Hematopoietic multipotent progenitor cell treated with erythropoietin and hydrocortisone succinate and interleukin-3 and kit ligand, for 17 days (in vitro differentiated cells): ENCODE data around the gene CARD11.
"Not testable (repeated sequence)": the region's sequence is repeated elsewhere in the genome, so short reads cannot be mapped to it uniquely, and the experiment has no call there.

Experiments
- DNase-seq: peaks from one replicate; pipeline ENCODE4 v3.0.0-alpha.2; 2015; ENCODE audit warnings: low spot score

The CARD11 gene

DNA sequence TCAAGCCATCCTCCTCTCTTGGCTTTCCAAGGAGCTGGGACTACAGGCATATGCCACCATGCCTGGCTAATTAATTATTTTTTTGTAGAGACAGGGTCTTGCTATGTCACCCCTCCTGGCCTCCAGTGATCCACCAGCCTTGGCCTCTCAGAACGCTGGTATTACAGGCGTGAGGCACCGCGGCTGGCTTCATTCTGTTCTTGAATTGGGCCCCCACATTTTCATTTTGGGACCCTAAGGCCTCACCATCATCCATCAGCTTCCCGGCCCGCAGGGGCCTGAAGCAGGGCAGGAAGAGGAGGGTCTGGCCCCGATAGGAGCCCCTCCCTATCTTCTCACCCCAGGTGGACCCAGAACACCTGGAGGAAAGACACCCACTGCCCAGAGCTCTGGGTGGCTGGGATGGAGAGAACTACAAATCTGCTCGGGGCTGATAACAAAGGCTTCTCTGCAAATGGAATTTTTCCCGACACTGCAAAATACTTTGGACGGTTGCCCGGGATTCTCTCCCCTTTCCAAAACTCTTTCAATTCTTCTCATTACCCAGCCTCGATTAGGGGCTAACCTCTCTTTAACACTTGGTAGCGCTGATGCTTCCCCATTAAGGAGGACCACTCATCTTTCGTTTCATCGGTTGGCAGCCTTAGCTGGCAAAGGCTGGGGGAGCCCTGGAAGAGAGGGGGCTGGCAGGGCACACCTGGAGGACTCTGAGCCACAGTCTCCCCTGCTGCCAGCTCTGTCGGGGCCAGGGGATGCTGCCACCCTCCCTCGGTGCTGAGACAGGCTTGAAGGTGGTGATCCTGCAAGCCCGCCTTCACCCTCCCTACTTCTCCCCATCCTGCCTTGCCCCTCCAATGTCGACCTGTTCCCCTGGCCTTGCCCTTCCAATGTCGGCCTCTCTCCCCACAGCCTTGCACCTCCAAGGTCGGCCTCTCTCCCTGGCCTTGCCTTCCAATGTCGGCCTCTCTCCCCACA is 118.5 kb downstream of the CARD11 start:
- DNase-seq, result no peak

DNA sequence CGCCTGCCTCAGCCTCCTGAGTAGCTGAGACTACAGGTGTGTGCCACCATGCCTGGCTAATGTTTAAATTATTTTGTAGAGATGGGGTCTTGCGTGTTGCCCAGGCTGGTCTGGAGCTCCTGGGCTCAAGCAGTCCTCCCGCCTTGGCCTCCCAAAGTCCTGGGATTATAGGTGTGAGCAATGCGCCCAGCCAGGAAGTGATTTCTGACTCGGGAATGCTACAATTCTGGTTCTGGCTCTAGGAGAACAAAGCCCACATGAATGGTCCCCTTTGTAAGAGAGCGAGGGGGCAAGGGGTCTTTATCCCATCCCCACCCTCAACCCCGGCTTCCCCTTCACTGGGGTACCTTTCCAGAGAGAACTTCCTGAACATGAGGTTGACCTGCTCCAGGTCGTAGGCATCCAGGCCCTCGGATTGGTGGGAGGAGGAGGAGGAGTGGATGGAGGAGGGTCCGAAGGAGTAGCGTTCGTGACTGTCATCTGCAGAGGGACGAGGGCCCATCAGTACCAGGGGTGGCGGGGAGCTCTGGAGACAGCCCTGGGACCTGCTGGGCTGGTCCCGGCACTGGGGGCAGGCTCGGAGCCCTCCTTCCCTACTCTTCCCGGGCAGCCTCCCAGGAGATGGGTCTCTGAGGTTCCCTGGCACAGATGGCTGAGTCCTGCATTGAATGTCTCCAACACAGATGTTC is 119.6 kb downstream of the CARD11 start:
- no peak for DNase-seq

DNA sequence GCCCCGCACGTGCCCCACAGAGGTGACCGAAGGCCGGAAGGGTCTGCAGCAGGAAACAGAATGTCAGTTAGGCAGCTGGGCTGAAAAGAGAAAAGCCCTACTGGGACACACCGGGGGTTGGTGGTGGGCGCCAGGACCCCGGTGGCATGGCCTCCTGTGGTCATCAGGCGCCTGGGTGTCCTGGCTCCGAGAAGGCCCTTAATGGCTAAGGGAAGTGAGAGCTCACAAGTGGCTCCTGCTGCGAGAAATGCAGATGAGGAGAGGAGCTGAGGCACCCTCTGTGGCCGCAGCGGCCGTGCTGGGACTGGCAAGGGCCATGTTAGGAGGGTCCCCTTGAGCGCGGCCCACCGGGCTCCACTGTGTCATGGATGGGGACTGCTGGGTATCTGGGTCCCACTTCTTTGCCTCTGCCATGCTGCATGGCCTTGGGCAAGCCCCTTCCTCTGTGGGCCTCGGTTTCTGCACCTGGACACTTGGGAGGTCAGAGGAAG is 120.3 kb downstream of the CARD11 start:
- DNase-seq, result no peak

DNA sequence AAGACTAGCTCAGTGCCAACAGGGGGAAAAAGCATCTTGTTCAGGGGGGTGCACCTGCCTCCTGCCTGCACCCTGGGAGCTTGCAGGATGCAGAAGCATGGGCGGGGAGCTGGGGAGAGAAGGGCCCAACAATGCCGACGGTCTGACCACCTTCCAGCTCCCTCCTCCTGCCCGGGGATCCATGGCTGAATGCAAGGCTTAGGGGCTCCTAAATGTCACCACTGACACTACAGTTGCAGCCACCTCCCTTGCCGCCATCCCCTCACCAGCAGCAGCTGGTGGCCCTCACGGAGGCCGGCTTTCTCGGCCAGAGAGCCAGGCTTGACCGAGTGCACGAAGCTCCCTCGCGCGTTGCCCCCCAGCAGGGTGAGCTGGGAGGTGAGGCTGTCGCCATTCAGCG is 120.8 kb downstream of the CARD11 start:
- DNase-seq, result no peak

DNA sequence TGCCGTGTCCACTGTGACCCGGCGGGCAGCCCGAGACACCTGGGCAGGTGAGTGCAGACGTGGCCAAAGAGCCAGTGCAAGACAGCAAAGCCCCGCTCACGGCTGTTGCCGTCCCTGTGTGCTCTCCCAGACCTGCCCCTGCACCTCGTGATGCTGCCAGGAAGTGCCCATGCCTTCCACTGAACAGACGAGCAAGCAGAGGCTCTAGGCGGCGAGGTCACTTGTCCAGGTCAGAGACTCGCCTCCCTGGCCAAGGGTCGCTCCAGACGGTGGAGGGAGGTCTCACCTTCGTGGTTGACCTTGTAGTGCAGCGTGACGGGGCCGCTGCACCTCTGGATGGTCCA is 121.3 kb downstream of the CARD11 start:
- no peak for DNase-seq

DNA sequence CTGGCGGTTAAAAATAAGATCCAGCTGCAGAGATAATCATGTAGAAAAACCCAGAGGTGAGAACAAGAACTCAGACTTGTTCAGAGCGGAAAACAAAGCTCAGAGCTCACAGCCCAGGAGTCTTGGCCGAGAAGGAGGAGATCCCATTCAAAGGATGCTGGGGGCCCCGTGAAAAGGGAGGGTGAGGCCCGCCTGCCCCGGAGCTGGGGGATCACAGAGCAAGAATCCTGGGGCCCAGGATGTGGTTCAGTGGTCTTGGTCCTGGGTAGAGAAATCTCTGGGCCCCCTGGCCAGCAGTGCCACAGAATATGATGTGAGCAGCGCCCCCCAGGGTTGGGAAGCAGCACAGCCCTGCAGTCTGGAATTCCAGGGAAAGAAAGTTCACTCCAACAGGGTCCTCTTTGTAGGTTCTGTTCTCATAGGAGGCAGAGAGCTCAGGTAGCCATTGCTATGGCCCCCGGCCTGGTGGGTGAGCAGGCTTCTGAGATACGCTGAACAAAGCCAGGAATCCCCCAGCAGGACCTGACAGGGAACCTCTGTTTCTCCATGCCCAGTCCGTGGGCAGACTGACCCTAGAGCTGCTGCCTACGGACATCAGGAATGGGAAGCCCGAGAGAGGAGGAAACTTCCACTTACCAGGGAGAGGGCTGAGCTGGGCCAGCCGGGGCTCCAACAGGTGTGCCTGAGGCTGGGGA is 121.9 kb downstream of the CARD11 start:
- no peak for DNase-seq

DNA sequence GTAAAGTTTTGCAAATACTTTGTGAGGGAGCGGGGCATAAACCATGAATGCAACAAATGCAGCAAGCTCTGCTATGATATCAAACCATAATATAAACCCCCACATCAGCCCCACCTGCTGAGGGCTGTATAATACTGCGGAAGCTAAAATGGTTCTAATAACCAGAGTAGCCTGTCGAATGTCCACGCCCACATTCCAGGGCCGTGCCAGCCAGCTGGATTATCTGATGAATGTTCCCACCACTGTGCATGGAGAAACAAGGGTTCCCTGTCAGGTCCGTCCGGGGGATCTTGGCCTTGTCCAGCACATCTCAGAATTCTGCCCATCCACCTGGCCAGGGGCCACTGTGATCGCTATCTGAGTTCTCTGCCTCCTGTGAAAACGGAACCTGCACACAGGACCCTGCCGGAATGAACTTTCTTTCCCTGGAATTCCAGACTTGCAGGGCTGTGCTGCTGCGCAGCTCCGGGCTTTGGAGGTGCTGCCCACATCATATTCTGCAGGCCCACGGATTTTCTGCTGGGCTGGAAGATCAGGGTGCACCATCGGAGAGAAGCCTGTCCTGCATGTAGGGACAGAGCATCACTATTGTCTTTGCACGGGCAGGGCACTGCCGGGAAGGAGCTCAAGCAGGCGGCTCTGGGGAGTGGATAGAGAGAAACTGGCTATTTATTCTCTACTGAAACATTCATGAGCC is 122.6 kb downstream of the CARD11 start:
- DNase-seq, result no peak

DNA sequence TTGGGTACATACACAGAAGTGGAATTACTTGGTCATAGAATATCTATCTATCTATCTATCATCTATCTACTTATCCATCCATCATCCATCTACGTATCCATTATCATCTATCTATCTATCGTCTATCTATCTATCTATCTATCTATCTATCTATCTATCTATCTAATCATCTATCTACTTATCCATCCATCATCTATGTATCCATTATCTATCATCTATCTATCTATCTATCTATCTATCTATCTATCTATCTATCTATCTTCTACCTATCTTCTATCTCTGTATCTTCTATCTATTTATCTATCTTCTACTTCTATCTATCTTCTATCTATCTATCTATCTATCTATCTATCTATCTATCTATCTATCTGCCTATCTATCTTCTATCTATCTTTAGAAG is 123.2 kb downstream of the CARD11 start:
- not testable (repeated sequence) for DNase-seq

DNA sequence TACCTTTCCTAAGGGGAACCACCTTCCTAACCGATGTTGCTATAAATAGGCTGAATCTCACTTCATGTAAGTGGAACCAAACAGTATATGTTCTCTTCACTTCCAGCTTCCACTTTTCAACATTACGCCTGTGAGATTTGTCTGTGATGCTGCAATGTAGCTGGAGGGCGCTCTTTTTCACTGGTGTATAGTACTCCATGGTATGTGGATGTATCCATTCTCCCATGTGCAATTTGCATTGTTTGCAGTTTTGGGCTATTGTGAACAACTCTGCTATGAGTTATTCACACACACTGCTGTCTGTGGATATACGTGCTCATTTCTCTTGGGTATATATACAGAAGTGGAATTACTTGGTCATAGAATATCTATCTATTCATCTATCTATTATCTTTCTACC is 123.6 kb downstream of the CARD11 start:
- DNase-seq, result no peak

DNA sequence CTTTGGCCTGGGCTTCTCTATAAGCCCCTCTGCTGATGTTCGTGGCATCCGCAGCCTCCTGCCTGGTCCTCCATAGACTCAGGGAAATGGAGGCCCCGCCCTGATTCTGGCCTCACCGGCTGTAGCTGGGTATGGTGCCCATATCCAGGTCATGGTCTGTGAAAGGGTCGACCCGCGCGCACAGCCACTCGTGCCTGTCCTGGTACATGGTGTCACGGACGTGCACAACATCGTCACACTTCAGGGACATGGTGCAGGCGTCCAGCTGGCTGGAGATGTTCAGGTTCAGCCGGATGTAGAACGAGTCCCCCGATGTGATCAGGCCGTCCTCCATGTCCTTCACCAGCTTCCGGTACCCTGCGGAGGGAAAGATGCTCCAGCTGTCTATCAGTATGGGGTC is 124.4 kb downstream of the CARD11 start:
- DNase-seq, result no peak

DNA sequence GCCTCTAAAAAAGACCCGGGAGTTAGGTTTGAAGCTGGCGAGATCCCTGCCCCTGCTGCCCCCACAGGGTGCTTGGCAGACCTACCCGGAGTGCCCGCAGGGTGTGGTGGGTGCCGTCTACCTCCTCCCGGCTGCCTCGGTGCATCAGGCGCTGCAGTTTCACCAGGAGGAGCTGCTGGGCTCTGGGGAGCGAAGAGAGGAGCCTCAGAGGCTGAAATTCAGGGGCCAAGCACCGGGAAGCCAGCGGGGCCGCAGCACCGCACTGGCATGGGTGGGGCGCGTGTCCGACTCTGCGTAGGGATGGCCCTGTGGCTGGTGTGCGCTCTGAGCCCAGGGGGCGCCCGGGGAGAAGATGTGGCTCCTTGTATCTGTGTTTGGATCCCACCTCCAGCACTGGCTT is 125.3 kb downstream of the CARD11 start:
- DNase-seq, result no peak

DNA sequence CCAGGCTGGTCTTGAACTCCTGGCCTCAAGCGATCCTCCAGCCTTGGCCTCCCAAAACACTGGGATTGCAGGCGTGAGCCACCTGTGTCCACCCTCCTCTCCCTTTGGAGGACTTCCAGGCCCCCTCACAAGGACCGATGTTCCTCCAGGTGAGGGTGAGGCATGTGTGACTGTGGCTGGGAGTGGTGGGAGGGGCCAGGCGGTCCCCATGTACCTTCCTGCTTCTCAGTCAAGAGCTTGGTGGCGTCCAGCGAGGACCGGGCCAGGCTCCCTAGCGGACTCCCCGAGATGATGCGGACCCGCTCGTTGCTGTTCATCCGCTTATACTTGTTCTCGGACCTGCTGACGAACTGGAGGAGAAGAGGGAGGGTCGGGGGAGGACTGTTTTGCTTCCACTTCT is 128.6 kb downstream of the CARD11 start:
- DNase-seq, result no peak

DNA sequence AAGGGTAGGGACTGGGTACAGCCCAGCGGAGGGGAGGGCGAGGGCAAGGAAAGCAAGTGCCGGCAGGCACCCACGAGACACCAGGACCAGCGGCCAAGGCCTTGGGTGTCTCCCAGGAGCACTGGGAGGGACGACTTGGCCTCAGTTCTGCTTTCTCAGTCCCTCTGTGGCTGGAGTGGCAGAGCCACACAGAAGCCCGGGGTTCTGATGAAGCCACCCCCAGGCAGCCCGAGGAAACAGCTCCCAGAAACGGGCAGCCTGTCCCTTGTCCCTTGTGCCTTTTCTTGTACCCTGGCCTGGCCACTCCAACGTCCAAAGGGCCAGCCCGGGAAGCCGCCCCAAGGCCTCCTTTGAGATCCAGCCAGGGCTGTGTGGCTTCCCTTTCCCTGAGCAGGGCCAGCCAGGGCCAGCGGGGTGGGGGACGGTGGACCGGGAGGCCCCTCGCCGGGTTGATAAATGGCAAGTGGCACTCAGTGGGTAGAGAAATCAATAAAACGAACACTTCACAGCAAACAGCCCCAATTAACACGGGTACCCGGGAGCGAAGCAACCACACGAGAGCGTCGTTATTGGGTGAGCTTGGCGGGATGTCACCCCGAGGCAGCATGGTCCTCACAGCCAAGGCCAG is 129.8 kb downstream of the CARD11 start:
- DNase-seq, result no peak

DNA sequence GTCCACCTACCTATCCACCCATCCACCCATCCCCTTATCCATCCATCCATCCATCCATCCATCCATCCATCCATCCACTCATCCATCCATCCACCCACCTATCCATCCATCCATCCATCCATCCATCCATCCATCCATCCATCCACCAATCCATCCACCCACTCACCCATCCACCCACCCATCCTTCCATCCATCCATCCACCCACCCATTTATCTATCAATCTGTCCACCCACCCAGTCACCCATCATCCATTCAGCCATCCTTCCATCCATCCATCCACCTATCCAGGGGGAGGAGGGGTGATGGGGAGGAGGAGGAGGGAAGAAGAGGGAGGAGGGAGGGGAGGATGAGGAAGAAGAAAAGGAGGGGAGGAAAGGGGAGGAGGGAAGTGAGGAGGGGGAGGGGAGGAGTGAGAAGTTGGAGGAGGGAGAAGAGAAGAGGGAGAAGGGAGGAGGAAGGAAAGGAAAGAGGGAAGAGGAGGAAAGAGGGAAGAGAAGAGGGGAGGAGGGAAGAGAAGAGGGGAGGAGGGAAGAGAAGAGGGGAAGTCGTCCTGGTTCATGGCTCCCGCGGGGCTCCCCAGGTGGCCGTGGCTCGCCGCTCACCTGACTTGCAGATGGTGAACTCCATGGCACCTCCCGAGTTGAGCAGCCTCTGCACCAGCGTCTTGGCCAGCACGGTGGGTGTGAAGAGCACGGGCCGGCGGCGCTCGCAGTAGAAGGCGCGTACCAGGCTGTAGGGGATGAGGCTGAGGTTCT is 130.8 kb downstream of the CARD11 start:
- DNase-seq, result no peak

DNA sequence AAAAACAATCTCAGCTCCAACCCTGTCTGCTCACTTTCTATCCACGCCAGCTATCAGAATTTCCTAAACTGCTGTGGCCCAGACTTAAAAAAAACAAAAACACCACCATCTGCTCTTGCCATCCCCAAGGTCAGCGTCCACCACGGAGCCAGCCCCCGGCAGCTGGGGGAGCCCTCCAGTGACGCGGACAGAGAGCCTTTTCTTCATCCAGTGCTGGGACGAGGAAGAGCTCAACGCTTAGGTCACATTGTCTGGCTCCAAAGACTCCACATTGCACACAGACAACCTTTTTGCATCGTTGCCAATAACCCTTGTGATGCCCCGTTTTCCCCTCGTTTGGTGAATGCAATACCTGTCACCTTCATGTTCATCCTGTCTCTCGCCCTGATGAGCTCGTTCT is 132.2 kb downstream of the CARD11 start:
- no peak for DNase-seq

DNA sequence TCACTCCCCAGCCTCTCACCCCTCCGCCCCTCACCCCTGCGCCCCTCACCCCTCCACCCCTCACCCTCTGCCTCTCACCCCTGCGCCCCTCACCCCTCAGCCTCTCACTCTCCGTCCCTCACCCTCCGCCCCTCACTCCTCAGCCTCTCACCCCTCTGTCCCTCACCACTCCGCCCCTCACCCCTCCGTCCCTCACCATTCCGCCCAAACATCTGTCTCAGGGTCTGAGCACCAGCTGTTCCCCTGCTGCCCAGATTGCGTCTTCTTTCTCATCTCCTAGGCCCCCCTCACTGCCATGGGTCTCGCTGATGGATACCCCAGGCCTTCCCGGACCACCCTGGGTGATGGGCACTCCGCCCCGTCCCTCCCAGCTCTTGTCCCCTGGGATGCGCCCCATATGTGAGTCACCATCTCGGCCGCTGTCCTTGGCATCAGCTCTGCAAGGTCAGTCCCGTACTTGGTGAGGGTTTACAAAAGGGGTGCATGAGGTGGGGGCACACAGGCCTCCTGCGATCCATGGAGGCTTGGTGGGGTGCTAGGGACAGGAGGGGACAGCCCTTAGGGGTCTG is 134.1 kb downstream of the CARD11 start:
- no peak for DNase-seq

DNA sequence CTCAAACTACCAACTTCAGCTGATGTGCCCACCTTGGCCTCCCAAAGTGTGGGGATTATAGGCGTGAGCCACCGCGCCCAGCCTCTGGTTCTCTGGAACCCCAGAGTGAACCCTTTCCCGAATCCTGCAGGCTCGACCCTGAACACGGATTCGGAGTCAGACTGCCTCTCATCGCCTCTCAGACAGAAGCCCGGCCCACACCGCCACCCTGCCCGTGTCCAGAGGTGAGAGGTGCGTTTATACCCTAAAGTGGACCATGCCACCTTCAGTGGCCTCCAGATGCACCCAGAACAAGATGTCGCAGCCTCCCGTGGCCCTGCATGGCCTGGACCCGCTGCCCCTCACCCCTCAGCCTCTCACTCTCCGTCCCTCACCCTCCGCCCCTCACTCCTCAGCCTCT is 134.6 kb downstream of the CARD11 start:
- DNase-seq, result no peak

DNA sequence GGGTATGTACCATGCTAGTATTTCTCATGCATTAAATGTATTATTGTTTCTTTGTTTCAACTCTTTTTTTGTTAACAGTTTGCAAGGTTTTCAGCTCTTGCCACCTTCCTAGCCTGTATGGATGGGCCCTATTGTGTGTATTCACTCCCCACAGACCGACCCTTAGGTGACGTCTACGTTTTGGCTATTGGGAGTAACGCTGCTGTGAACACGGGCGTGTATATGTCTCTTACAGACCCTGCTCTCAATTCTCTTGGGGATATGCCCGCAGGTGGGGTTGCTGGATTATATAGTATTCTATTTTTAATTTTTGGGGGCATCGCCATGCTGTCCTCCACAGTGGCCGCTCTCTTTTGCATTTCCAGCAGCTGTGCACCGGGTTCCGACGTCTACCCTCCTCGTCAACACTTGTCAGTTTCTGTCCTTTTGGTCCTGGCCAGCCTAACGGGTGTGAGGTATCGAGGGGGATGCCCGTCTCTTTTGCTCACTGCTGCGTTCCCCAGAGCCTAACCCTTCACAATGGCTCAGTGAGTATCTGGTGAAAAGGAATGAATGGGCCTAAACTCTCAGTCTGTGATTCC is 135.5 kb downstream of the CARD11 start:
- DNase-seq, result no peak

DNA sequence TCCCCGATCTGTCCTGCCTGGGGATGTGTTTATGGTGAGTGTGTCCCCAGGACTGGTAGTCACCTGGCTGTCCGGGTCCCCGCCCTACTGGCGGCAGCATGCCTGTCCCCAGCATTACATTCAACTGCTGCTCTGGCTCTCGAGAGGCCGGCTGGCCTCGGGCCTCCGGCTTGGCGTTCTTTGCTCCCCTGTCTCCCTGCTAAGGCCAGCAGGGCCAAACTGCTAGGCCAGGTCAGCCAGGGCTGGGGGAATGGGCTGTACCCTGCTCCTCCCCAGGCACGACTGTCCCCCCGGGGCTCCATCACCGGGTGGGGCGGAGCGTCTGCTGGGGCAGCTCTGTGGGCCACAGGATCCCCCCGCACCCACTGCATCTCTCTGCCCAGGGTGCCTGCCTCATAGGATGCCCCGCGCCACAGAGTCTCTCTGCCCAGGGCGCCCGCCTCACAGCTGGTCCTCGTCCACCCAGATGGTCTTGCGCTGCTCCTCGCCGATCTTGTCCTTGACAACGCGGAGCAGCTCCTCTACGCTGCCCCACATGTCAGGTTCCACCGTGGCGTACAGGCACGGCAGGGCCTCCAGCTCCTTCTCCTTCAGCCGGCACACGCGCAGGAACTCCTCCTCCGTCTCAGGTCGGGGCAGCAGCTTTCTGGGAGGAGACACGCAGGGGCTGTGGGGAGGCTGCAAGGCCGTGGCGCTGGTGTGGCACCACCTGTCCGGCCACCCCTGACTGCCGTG is 137.3 kb downstream of the CARD11 start:
- DNase-seq, result no peak
